OCI-LY3 (cell line): Measurements from ENCODE around the gene LOXL1.

Experiments
- CTCF ChIP-seq: fragments of 200-600, 300-600 bp; sonication (generic); IDR thresholded peaks from 2 replicates; pipeline ENCODE4 v1.5.1; 2014; ENCODE audit warnings: antibody characterized with exemption, low read length, low read depth
- EZH2phosphoT487 ChIP-seq: fragments of 200-600 bp; shearing (Covaris generic); IDR thresholded peaks from 2 replicates; pipeline ENCODE4 v1.6.1; 2018; ENCODE audit warnings: antibody characterized with exemption, mixed run types, low read depth

DNA sequence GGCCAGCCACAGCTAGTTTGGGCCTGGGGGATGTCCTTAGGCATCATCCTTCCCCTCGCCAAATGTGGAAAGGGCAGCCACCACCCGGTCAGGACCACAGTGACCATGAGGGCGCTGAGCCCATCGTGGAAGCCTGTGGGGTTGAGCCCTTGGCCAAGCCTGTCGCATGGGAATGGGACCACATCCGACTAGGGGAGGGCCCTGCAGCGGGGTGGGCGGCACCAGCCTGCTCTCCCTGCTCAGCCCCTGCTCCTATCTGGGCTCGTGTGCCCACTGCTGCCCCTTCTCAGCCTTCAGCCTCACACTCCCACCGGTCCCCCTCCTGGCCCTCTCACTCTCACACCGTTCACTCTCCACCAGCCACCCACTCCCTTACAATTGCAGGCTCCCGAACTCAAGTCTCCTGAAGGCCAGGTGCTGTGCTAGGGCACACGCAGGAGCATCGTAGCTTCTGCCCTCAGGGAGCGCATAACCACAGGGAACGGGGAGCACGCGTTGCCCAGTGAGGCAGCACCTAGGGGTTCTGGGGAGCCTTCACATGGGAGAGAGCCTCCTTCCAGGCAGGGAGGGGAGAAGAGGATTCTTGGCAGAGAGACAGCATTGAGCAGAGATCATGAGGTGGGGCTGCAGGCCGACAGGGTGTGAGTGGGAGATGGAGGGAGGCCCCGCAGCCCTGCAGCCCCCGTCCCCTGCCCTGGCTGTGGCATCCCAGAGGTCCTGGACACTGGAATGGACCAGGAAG lies 26.1 kb downstream of the LOXL1 start:
- TF ChIP-seq CTCF: no peak
- TF ChIP-seq EZH2phosphoT487: no peak
